ENCODE measurements around the gene MYO1F. TPM values are rescaled to one million over a fixed set of nuclear protein-coding genes. Genes with fewer than 3 reads are reported as not detected.

The MYO1F gene
- total and polyA plus RNA-seq, 2 of the 13 experiments (the other 11 are each of a cell fraction or from before 2014, with no cell fraction given), result 0.09 to 0.13 TPM

- TF ChIP-seq, protein P1, sequence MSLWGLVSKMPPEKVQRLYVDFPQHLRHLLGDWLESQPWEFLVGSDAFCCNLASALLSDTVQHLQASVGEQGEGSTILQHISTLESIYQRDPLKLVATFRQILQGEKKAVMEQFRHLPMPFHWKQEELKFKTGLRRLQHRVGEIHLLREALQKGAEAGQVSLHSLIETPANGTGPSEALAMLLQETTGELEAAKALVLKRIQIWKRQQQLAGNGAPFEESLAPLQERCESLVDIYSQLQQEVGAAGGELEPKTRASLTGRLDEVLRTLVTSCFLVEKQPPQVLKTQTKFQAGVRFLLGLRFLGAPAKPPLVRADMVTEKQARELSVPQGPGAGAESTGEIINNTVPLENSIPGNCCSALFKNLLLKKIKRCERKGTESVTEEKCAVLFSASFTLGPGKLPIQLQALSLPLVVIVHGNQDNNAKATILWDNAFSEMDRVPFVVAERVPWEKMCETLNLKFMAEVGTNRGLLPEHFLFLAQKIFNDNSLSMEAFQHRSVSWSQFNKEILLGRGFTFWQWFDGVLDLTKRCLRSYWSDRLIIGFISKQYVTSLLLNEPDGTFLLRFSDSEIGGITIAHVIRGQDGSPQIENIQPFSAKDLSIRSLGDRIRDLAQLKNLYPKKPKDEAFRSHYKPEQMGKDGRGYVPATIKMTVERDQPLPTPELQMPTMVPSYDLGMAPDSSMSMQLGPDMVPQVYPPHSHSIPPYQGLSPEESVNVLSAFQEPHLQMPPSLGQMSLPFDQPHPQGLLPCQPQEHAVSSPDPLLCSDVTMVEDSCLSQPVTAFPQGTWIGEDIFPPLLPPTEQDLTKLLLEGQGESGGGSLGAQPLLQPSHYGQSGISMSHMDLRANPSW (CRISPR knock-in tag; IDR thresholded peaks at IDR 0.05; ENCODE audit: borderline replicate concordance), result no peak
- TF ChIP-seq SOX6 (IDR thresholded peaks at IDR 0.05), result no peak
- no peak for TF ChIP-seq SOX6 (CRISPR knock-in tag; IDR thresholded peaks at IDR 0.05)
- no peak for TF ChIP-seq ZNF776 (CRISPR knock-in tag; IDR thresholded peaks at IDR 0.05)
- TF ChIP-seq ZNF788 (CRISPR knock-in tag; IDR thresholded peaks at IDR 0.05; ENCODE audit: borderline replicate concordance), result no peak
- TF ChIP-seq ZNF333 (CRISPR knock-in tag; IDR thresholded peaks at IDR 0.05; ENCODE audit: borderline replicate concordance), result no peak
- no peak for TF ChIP-seq ZNF7 (CRISPR knock-in tag; IDR thresholded peaks at IDR 0.05)
- no peak for TF ChIP-seq RELA (CRISPR knock-in tag; IDR thresholded peaks at IDR 0.05)
- TF ChIP-seq, protein P2, sequence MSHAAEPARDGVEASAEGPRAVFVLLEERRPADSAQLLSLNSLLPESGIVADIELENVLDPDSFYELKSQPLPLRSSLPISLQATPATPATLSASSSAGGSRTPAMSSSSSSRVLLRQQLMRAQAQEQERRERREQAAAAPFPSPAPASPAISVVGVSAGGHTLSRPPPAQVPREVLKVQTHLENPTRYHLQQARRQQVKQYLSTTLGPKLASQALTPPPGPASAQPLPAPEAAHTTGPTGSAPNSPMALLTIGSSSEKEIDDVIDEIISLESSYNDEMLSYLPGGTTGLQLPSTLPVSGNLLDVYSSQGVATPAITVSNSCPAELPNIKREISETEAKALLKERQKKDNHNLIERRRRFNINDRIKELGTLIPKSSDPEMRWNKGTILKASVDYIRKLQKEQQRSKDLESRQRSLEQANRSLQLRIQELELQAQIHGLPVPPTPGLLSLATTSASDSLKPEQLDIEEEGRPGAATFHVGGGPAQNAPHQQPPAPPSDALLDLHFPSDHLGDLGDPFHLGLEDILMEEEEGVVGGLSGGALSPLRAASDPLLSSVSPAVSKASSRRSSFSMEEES (CRISPR knock-in tag; IDR thresholded peaks at IDR 0.05), result no peak
- peak; percentile 92 for TF ChIP-seq AGO2 (optimal IDR thresholded peaks at IDR 0.05; ENCODE audit: low read depth, low read length)
Measured at GRCh38 chr19:8485561-8486371, 91.5 kb downstream of the MYO1F start (continued).

All from HepG2 (cell line).